Measurements from ENCODE around the gene AFF3. TPM values are rescaled to one million over a fixed set of nuclear protein-coding genes. Genes with fewer than 3 reads are reported as not detected.

Gene AFF3
- total and polyA plus RNA-seq, 2 donors (not counting 3 experiments of a cell fraction or from before 2014, with no cell fraction given): 0.06 to 0.07 TPM

DNA sequence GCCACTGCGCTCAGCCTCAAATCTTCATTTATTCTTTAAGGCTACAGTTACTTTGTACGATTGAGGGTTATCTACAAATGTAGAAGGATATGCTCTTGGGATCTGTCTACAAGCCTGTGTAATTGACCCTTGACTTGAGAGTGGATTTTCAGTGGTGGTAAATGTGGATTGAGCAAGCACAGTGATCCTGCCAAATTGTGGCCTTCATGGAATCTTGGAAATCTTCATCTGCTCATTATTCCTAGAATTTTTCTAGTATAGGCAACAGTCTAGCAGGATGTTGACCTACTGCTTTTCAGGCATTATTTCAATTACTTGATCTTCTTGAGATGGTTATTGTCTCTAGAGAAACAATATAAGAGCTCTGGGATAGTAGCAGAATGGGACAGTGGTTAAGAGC, 426.4 kb downstream of the AFF3 start:
- Histone ChIP-seq H3K79me2 (ENCODE audit: control insufficient read depth, insufficient read depth, low read length) (no peaks in the 10 kb centered on the region), H3K9me1 (replicated peaks; ENCODE audit: control insufficient read depth, extremely low read depth, insufficient read depth, low read length) (no peaks in the 10 kb centered on the region), H3K27me3 (ENCODE audit: control insufficient read depth in 2 of 2, insufficient read depth in 2 of 2, low read length in 2 of 2) (no peaks in the 10 kb centered on the region), H3K4me1 (ENCODE audit: control insufficient read depth, extremely low read depth, insufficient read depth, low read length) (no peaks in the 10 kb centered on the region), H3K9me3 (replicated peaks; ENCODE audit: control insufficient read depth, insufficient read depth, low read length) (no peaks in the 10 kb centered on the region), H3K4me2 (ENCODE audit: insufficient read depth, low read length) (no peak overlapping the region), H2AFZ (ENCODE audit: low read depth, low read length) (no peak overlapping the region), H3K4me3 (replicated peaks in 1 of 3; ENCODE audit: insufficient read depth in 1 of 3, low read depth in 1 of 3, low read length in 3 of 3) (no peak overlapping the region), H4K20me1 (replicated peaks; ENCODE audit: control insufficient read depth, extremely low read depth, insufficient read depth, low read length) (no peaks in the 10 kb centered on the region), H3K27ac (ENCODE audit: insufficient read depth, low read depth, low read length) (no peak overlapping the region), H3K9ac (replicated peaks; ENCODE audit: extremely low read depth, insufficient read depth, low read length) (no peak overlapping the region), H3K36me3 (ENCODE audit: control insufficient read depth in 2 of 2, extremely low read depth in 1 of 2, insufficient read depth in 2 of 2, low read length in 2 of 2) (no peaks in the 10 kb centered on the region)
- BruUV-seq (replicated peaks): no TSS peak
- TF ChIP-seq, protein P1, sequence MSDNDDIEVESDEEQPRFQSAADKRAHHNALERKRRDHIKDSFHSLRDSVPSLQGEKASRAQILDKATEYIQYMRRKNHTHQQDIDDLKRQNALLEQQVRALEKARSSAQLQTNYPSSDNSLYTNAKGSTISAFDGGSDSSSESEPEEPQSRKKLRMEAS (IDR thresholded peaks at IDR 0.05; ENCODE audit: insufficient read depth, insufficient read length): no peak
- TF ChIP-seq FOS (IDR thresholded peaks at IDR 0.05; ENCODE audit: borderline replicate concordance, insufficient read depth, low read length) (no peak), POLR2A (IDR thresholded peaks at IDR 0.05; ENCODE audit: low read depth, low read length) (no peak), JUN (IDR thresholded peaks at IDR 0.05; ENCODE audit: borderline replicate concordance, insufficient read depth, insufficient read length, low read depth) (no peak), GATA2 (IDR thresholded peaks at IDR 0.05; ENCODE audit: insufficient read depth, insufficient read length, low read depth, low read length) (no peak), POLR2AphosphoS5 (IDR thresholded peaks at IDR 0.05; ENCODE audit: insufficient read depth, low read depth, low read length) (no peak), MYC (IDR thresholded peaks at IDR 0.05; ENCODE audit: low read depth, low read length) (no peak), EZH2 (IDR thresholded peaks at IDR 0.05; ENCODE audit: borderline replicate concordance, low read depth, low read length, severe bottlenecking) (no peak)
- TF ChIP-seq, protein P2, sequence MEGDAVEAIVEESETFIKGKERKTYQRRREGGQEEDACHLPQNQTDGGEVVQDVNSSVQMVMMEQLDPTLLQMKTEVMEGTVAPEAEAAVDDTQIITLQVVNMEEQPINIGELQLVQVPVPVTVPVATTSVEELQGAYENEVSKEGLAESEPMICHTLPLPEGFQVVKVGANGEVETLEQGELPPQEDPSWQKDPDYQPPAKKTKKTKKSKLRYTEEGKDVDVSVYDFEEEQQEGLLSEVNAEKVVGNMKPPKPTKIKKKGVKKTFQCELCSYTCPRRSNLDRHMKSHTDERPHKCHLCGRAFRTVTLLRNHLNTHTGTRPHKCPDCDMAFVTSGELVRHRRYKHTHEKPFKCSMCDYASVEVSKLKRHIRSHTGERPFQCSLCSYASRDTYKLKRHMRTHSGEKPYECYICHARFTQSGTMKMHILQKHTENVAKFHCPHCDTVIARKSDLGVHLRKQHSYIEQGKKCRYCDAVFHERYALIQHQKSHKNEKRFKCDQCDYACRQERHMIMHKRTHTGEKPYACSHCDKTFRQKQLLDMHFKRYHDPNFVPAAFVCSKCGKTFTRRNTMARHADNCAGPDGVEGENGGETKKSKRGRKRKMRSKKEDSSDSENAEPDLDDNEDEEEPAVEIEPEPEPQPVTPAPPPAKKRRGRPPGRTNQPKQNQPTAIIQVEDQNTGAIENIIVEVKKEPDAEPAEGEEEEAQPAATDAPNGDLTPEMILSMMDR (IDR thresholded peaks at IDR 0.05; ENCODE audit: extremely low read depth in 1 of 2, insufficient read depth in 1 of 2, low read depth in 1 of 2, low read length in 2 of 2): no peak
- intact Hi-C loops (cut with micrococcal nuclease): no loop called here
- ChIA-PET POLR2A (no interaction called here), CTCF (interaction anchor here (1.2 kb wide), 1 partner anchor 547 kb away, joined by 4 read pairs; no protein-coding TSS in a partner anchor)
- dilution Hi-C loops (cut with MboI; ENCODE audit: extremely low pct_ligation_motif_present, low sequenced_read_pairs): no loop called here
- FAIRE-seq (no peak), DNase-seq (ENCODE audit: low read depth, low spot score) (no peak)
